T-helper 1 cell treated with Interleukin-12 subunit alpha and Interleukin-12 subunit beta and Interleukin-4 antibody, amounts not matched to agents 30 μg/mL and 1 μg/mL, for 36 hours (primary cell): ENCODE measurements around the gene LRIT1.

ENCODE experiments used
- H3K27ac Mint-ChIP-seq: one replicate; pipeline ENCODE4 v1.8.0; 2021; ENCODE audit warnings: mild to moderate bottlenecking, mixed read lengths
- H3K27me3 Mint-ChIP-seq: one replicate; pipeline ENCODE4 v1.8.0; 2021; ENCODE audit warnings: low read depth, mixed read lengths
- H3K36me3 Mint-ChIP-seq: one replicate; pipeline ENCODE4 v1.8.0; 2021; ENCODE audit warnings: low read depth, mixed read lengths
- H3K4me1 Mint-ChIP-seq: one replicate; pipeline ENCODE4 v1.8.0; 2021; ENCODE audit warnings: low read depth, mixed read lengths
- H3K4me3 Mint-ChIP-seq: one replicate; pipeline ENCODE4 v1.8.0; 2021; ENCODE audit warnings: mild to moderate bottlenecking, moderate library complexity, mixed read lengths
- H3K9me3 Mint-ChIP-seq: one replicate; pipeline ENCODE4 v1.8.0; 2021; ENCODE audit warnings: mixed read lengths

The LRIT1 gene

DNA sequence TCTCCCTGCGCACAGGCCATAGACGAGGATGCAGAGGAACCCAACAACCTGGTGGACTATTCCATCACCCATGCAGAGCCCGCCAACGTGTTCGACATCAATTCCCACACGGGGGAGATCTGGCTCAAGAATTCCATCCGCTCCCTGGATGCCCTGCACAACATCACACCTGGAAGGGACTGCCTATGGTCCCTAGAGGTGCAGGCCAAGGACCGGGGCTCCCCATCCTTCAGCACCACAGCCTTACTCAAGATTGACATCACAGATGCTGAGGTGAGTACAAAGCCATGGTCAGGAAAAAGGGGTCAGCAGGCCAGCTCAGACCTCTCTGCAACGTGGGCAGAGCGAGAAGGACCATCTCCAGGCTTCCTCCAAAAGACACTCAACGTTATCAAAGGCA, 28.3 kb downstream of the LRIT1 start:
- Mint-ChIP-seq H3K9me3 (no peaks in the 10 kb centered on the region), H3K27ac (no peak overlapping the region), H3K4me1 (no peaks in the 10 kb centered on the region), H3K36me3 (no peaks in the 10 kb centered on the region), H3K27me3 (no peaks in the 10 kb centered on the region), H3K4me3 (no peak overlapping the region)

DNA sequence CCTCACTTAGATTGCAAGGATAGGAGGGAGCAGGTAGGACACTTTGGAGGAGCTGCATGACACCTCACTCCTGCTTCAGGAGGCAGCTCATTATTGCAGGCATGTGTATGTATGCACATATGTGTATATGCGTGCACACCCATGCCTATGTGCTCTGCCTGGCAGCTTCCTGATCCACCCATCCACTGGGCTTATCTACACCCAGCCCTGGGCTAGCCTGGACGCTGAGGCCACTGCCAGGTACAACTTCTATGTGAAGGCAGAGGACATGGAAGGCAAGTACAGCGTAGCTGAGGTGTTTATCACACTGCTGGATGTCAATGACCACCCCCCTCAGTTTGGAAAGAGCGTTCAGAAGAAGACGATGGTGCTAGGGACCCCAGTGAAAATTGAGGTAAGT, 29.3 kb downstream of the LRIT1 start:
- H3K4me1 Mint-ChIP-seq, result no peaks in the 10 kb centered on the region
- H3K9me3 Mint-ChIP-seq, result no peaks in the 10 kb centered on the region
- H3K27me3 Mint-ChIP-seq, result peaks cover 3% of the 10 kb centered on the region
- no peaks in the 10 kb centered on the region for H3K36me3 Mint-ChIP-seq
- H3K4me3 Mint-ChIP-seq, result no peak overlapping the region
- no peak overlapping the region for H3K27ac Mint-ChIP-seq

DNA sequence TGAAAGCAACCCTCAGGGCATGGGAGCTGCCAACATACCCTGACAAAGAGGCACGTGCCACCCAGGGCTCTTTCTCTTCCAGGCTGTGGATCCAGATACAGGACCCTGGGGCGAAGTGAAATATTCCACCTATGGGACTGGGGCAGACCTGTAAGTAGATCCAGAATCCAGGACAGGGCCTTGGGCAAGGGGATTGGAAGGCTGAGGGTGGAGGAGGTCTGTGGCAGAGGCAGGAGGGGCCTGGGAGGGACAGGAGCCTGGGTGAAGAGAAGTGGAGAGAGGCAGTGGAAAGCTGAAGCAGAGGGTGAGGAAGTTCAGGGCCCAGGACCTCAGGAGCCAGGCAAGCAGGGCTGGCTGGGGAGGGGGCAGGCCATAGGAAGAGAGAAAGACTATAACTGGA, 29.8 kb downstream of the LRIT1 start:
- no peaks in the 10 kb centered on the region for H3K36me3 Mint-ChIP-seq
- no peak overlapping the region for H3K27ac Mint-ChIP-seq
- H3K4me3 Mint-ChIP-seq, result no peak overlapping the region
- no peaks in the 10 kb centered on the region for H3K4me1 Mint-ChIP-seq
- H3K27me3 Mint-ChIP-seq, result peaks cover 7% of the 10 kb centered on the region
- no peaks in the 10 kb centered on the region for H3K9me3 Mint-ChIP-seq

DNA sequence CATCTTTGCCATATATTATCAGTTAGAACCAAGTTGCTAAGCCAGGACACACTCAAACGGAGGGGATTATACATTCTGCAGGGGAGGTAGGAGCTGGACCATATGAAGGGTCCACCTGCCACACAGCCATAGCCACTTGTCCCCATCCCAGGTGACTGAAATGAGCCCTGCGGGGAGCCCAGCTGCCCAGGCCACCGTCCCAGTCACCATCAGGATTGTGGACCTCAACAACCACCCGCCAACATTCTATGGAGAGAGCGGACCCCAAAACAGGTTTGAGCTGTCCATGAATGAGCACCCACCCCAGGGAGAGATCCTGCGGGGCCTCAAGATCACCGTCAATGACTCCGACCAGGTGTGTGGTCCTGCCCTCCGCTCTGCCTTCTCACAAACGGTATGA, 33.3 kb downstream of the LRIT1 start:
- Mint-ChIP-seq H3K4me1 (no peaks in the 10 kb centered on the region), H3K27ac (no peak overlapping the region), H3K4me3 (no peak overlapping the region), H3K36me3 (no peaks in the 10 kb centered on the region), H3K9me3 (no peaks in the 10 kb centered on the region), H3K27me3 (peaks cover 11% of the 10 kb centered on the region)

DNA sequence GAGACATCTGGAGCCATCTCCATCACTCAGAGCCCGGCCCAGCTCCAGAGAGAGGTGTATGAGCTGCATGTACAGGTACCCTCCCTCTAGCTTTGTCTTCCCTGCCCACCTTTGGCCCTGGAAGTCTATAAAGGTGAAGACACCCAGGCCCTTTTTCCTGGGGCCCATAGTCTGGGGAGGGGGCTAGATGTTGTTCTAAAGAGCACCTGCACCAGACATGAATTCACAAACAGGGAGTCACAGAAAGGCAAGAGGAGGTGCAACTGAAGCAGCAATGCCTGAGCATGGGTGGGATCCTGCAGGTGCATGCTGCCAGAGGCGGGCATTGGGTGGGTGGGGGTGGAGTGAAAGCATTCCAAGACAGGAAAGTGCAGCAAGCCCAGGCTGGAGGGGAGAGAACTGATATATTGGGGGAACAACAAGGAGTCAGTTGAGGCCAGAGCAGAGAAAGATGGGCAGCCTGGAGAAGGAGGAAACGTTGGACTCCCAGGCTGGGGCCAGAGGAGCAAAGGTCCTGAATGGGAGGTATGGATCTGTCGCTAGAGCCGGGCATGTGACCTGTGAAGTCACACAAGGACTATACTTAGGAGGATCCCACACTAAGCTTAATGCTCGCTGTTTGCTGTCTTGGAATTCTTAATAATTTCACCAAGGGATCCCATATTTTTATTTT, 35.4 kb downstream of the LRIT1 start:
- Mint-ChIP-seq H3K36me3 (no peaks in the 10 kb centered on the region), H3K4me3 (no peak overlapping the region), H3K4me1 (no peaks in the 10 kb centered on the region), H3K9me3 (no peaks in the 10 kb centered on the region), H3K27ac (no peak overlapping the region), H3K27me3 (peaks cover 11% of the 10 kb centered on the region)

GRCh38 chr10:84205049-84205852, 36.1 kb downstream of the LRIT1 start:
- no peaks in the 10 kb centered on the region for H3K36me3 Mint-ChIP-seq
- no peak overlapping the region for H3K27ac Mint-ChIP-seq
- no peak overlapping the region for H3K4me3 Mint-ChIP-seq
- H3K4me1 Mint-ChIP-seq, result no peaks in the 10 kb centered on the region
- peaks cover 15% of the 10 kb centered on the region for H3K27me3 Mint-ChIP-seq
- H3K9me3 Mint-ChIP-seq, result no peaks in the 10 kb centered on the region

DNA sequence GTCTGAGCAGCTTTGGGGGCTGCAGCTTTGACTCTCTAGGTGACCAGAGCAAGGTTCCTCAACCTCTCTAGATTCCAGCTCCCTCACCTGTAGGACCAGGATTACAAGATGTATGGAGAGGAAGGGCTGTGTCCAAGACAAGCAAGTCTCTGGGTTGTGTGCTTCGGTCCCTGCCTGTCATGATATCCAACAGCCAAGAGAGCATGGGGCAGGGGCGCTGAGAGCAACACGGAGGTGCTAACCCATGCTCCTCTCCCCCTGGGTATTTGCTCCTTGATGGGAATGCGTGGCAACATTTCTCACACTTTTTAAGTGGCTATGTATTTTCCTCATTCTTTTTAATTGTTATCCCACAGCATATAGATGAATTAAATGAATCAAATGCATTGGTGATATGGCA, 36.7 kb downstream of the LRIT1 start:
- Mint-ChIP-seq H3K27me3 (peaks cover 16% of the 10 kb centered on the region), H3K4me1 (no peaks in the 10 kb centered on the region), H3K36me3 (no peaks in the 10 kb centered on the region), H3K4me3 (no peak overlapping the region), H3K9me3 (no peaks in the 10 kb centered on the region), H3K27ac (no peak overlapping the region)

- Mint-ChIP-seq H3K9me3 (no peaks in the 10 kb centered on the region), H3K4me3 (no peak overlapping the region), H3K27me3 (peaks cover 16% of the 10 kb centered on the region), H3K27ac (no peak overlapping the region), H3K4me1 (no peaks in the 10 kb centered on the region), H3K36me3 (no peaks in the 10 kb centered on the region)
Measured at GRCh38 chr10:84204122-84204521, 37.2 kb downstream of the LRIT1 start.

DNA sequence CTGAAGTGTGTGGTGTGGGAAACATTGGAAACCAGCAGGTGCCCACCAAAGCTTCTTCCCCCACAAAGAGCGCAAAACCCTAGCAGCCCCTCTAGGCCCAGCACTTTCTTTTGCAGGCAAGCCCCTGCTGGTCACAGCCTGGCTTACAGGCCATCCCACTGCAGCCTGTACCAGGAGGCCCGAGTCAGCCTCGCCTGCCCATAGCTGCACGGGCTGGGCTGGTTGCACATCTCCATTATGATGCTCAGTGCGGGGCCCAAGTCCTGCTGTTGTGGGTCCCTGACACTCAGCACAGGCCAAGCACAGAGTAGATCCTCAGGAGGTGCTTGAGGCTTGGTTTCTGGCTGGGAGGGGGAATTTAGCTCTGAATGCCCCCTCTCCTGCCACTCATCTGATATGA, 39.0 kb downstream of the LRIT1 start:
- Mint-ChIP-seq H3K36me3 (no peaks in the 10 kb centered on the region), H3K9me3 (no peaks in the 10 kb centered on the region), H3K27me3 (peaks cover 26% of the 10 kb centered on the region), H3K4me3 (no peak overlapping the region), H3K4me1 (no peaks in the 10 kb centered on the region), H3K27ac (no peak overlapping the region)

GRCh38 chr10:84201682-84202081, 39.7 kb downstream of the LRIT1 start:
- Mint-ChIP-seq H3K27ac (no peak overlapping the region), H3K27me3 (peaks cover 26% of the 10 kb centered on the region), H3K36me3 (no peaks in the 10 kb centered on the region), H3K4me1 (no peaks in the 10 kb centered on the region), H3K4me3 (no peak overlapping the region), H3K9me3 (no peaks in the 10 kb centered on the region)

- no peaks in the 10 kb centered on the region for H3K4me1 Mint-ChIP-seq
- no peak overlapping the region for H3K27ac Mint-ChIP-seq
- H3K4me3 Mint-ChIP-seq, result no peak overlapping the region
- no peaks in the 10 kb centered on the region for H3K36me3 Mint-ChIP-seq
- peaks cover 29% of the 10 kb centered on the region for H3K27me3 Mint-ChIP-seq
- no peaks in the 10 kb centered on the region for H3K9me3 Mint-ChIP-seq
Measured at GRCh38 chr10:84201244-84201606, 40.1 kb downstream of the LRIT1 start.

DNA sequence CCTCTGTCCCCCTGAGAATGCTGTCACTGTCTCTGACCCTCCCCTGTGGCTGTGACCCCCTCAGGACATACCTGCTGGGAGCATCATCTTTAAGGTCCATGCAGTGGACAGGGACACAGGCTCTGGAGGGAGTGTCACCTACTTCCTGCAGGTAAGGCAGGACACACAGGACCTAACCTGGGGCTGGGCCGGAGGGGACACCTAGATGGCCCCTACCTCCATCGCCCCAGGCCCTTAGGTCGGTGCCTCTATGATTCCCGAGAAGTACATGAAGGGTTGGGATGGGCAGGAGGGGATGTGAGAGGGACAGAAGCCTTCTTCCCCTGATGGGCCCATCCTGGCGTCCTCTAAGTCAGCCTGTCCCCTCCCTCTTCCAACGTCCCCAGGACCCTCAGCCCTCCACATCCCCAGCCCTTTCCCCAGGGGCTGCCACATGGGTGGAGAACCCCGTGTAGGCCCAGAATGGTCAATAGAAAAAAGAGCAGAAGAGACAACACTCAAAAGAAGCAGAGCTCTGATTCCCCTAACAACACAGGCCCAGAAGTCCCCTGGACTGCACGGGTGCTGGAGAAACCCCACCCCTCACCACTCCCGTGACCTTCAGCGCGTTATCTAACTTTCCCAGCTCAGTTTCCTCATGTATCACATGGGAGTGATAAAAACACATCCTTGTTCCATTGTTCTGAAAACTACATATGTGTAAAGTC, 40.7 kb downstream of the LRIT1 start:
- H3K4me1 Mint-ChIP-seq, result no peaks in the 10 kb centered on the region
- no peak overlapping the region for H3K27ac Mint-ChIP-seq
- peaks cover 34% of the 10 kb centered on the region for H3K27me3 Mint-ChIP-seq
- H3K9me3 Mint-ChIP-seq, result no peaks in the 10 kb centered on the region
- no peaks in the 10 kb centered on the region for H3K36me3 Mint-ChIP-seq
- no peak overlapping the region for H3K4me3 Mint-ChIP-seq

DNA sequence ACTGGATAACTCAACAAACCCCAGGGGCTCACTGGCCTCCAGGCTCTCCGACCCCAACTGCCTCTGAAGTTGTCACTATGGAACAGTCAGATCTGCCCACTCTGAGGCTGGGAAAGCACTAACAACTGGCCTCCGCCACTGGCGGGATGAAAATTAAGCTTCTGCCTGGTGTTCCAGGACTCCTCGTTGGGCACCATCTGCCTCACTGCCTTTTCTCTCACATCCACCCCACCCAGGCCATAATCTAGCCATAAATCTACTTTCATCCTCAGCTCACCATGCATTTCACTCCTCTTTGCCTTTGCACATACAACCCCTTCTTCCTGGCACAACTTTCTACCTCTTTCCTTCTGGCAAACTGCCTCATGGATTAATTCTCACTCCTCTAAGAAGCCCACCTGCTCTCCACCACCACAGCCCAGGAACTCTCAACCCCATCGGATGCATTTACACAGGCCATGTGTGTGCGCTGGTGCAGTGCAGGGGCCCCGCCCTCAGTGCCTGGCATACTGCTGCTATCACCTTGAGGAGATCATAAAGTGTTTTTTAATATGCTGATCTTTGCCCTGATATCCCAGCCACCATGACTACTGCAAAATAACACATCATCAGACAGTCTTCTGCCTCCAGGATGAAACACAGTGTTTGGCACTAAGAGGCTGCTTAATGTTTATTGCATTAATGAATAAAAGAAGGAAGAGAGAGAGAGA, 43.0 kb downstream of the LRIT1 start:
- no peaks in the 10 kb centered on the region for H3K9me3 Mint-ChIP-seq
- no peaks in the 10 kb centered on the region for H3K36me3 Mint-ChIP-seq
- H3K4me1 Mint-ChIP-seq, result no peaks in the 10 kb centered on the region
- peaks cover 48% of the 10 kb centered on the region for H3K27me3 Mint-ChIP-seq
- H3K27ac Mint-ChIP-seq, result no peak overlapping the region
- no peak overlapping the region for H3K4me3 Mint-ChIP-seq

DNA sequence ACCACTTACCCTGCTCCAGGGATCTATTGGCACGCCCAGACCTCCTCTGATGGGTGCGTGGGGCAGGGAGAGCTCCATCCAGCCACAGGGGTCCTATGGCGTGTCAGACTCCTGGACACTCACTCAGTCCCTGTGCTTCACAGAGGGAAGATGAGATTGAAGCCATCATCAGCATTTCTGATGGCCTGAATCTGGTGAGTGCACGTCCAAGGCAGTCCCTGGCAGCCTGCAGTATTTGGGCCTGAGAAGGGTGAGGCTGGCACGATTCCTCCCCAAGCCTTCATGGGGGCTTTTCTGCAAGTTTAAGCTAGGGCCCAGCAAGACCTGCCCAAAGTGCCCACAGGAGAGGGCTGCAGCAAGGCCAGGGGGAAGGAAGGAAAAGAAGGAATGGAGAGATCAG, 43.7 kb downstream of the LRIT1 start:
- Mint-ChIP-seq H3K4me3 (no peak overlapping the region), H3K27me3 (peaks cover 55% of the 10 kb centered on the region), H3K4me1 (no peaks in the 10 kb centered on the region), H3K27ac (no peak overlapping the region), H3K36me3 (no peaks in the 10 kb centered on the region), H3K9me3 (no peaks in the 10 kb centered on the region)
